GM12891 (cell line): ENCODE data around the gene ELMOD3.

Experiments used
- POLR2A ChIP-seq: IDR thresholded peaks from 2 replicates; pipeline ENCODE4 v1.6.1; 2011; ENCODE audit warnings: low read depth, low read length, control low read depth
- POLR2AphosphoS5 ChIP-seq: IDR thresholded peaks from 2 replicates; pipeline ENCODE4 v1.6.1; 2011; ENCODE audit warnings: low read depth, low read length, control low read depth

DNA sequence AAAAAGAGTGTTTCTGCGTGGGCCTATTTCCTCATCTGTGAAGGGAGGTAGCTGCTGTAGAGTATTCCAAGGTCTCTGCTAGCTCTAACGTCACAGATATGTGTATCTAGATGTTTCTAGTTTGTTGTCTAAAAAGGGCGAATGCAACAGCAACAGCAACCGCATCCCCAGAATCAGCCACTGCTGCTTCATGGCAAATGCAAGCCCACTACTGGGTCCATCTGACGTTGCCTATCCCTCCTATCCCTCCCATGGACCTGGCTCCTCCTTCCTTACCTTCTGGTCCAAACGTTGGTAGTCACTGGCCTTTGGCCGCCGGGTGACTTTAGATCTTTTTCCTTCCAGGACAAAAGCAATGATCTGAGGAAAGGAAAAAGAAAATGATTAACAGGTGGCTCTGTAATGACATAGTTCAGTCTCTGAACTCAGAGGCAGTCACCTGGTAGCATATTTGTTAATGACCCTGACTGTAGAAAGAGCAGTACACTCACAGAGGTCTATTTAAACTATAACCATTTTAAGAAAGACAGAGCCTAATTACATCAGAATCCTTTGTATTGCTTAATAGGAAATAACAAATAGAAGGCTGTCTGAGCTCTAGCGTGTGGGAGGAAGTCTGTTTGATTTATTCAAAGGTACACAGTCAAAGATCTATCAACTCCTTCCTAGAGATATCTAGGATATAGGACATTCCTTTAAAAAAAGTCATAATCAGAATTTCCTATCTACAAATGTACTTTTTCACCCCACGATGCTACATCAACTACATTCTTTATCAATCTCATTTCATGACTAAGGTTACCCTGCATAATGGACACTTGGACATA lies 29.7 kb upstream of the ELMOD3 start:
- TF ChIP-seq POLR2A (no peak), POLR2AphosphoS5 (no peak)
